IMR-90 (cell line): ENCODE measurements around the gene SF3B3. TPM values are rescaled to one million over a fixed set of nuclear protein-coding genes. Genes with fewer than 3 reads are reported as not detected.
A peak's percentile ranks its signal among the peaks of the same experiment; 100 is the strongest.

Experiments
- ATAC-seq: fragments of 200-7000 bp; cut with Tn5 transposase; 2 replicates; pipeline ENCODE4 v1.9.1; 2020; ENCODE audit warnings: low read depth, mild to moderate bottlenecking, moderate library complexity
- BruUV-seq: library from RNA; stranded (reverse); fragments of 400-500 nt; replicated peaks from 2 replicates; lab custom pipeline; 2021; lab: Mats Ljungman, UMichigan
- CTCF ChIA-PET: fragments of 300-600 bp; formaldehyde crosslinking; extraction: SDS; loops from one replicate; lab custom pipeline; 2021; ENCODE audit warnings: antibody characterized with exemption; lab: Yijun Ruan, JAX
- POLR2A ChIA-PET: fragments of 300-600 bp; sonication (Branson Sonifier 250); formaldehyde crosslinking; loops from one replicate; lab custom pipeline; 2022; ENCODE audit warnings: antibody characterized with exemption; ENCODE audit not compliant: unreplicated experiment; lab: Charles Lee
- DNase-seq: peaks from one replicate; pipeline ENCODE4 v3.0.0; 2013
- H2AFZ ChIP-seq: replicated peaks from 2 replicates; pipeline ENCODE3; 2013; ENCODE audit warnings: low read length, mild to moderate bottlenecking; ENCODE audit not compliant: poor library complexity
- H2AK5ac ChIP-seq: 2 replicates; pipeline ENCODE4 v1.6.1; 2013; ENCODE audit warnings: low read depth, low read length, inconsistent platforms
- H2AK9ac ChIP-seq: replicated peaks from 2 replicates; pipeline ENCODE3; 2013; ENCODE audit warnings: mild to moderate bottlenecking, low read depth, low read length, moderate library complexity; ENCODE audit not compliant: poor library complexity
- H2BK120ac ChIP-seq: 2 replicates; pipeline ENCODE4 v1.6.1; 2013; ENCODE audit warnings: low read depth, low read length, inconsistent platforms
- H2BK15ac ChIP-seq: 3 replicates; pipeline ENCODE4 v1.6.1; 2013; ENCODE audit warnings: low read depth, low read length, inconsistent platforms
- H2BK20ac ChIP-seq: 2 replicates; pipeline ENCODE4 v1.6.1; 2013; ENCODE audit warnings: low read depth, mild to moderate bottlenecking, inconsistent platforms, low read length, moderate library complexity
- H2BK5ac ChIP-seq: 2 replicates; pipeline ENCODE4 v1.6.1; 2013; ENCODE audit warnings: mild to moderate bottlenecking, low read depth, low read length, inconsistent platforms; ENCODE audit not compliant: poor library complexity, severe bottlenecking
- H3K14ac ChIP-seq: replicated peaks from 2 replicates; pipeline ENCODE4 v1.6.1; 2013; ENCODE audit warnings: low read depth, low read length, inconsistent platforms
- H3K18ac ChIP-seq: 2 replicates; pipeline ENCODE4 v1.6.1; 2013; ENCODE audit warnings: low read depth, low read length, control low read depth
- H3K23ac ChIP-seq: 2 replicates; pipeline ENCODE4 v1.6.1; 2013; ENCODE audit warnings: low read depth, low read length, inconsistent platforms
- H3K27ac ChIP-seq: 2 replicates; pipeline ENCODE4 v1.5.1; 2013; ENCODE audit warnings: mild to moderate bottlenecking, control low read depth, low read length; ENCODE audit not compliant: insufficient read depth
- H3K27me3 ChIP-seq: 2 replicates; pipeline ENCODE4 v1.6.1; 2013; ENCODE audit warnings: low read length; ENCODE audit not compliant: control insufficient read depth, insufficient read depth
- H3K36me3 ChIP-seq: 2 replicates; pipeline ENCODE4 v1.6.1; 2013; ENCODE audit warnings: low read length, mixed read lengths; ENCODE audit not compliant: control insufficient read depth, insufficient read depth
- H3K4ac ChIP-seq: 2 replicates; pipeline ENCODE4 v1.6.1; 2013; ENCODE audit warnings: low read depth, low read length, inconsistent platforms
- H3K4me1 ChIP-seq: 2 replicates; pipeline ENCODE4 v1.6.1; 2013; ENCODE audit warnings: low read length, mixed read lengths; ENCODE audit not compliant: control insufficient read depth, insufficient read depth
- H3K4me2 ChIP-seq: 2 replicates; pipeline ENCODE4 v1.6.1; 2013; ENCODE audit warnings: low read depth, mild to moderate bottlenecking, control low read depth, low read length, moderate library complexity
- H3K4me3 ChIP-seq: 2 replicates; pipeline ENCODE4 v1.5.1; 2013; ENCODE audit warnings: low read depth, mild to moderate bottlenecking, control low read depth, low read length, moderate library complexity; ENCODE audit not compliant: insufficient read depth
- H3K56ac ChIP-seq: 2 replicates; pipeline ENCODE4 v1.6.1; 2013; ENCODE audit warnings: low read length, inconsistent platforms; ENCODE audit not compliant: insufficient read depth; ENCODE audit errors: extremely low read depth
- H3K79me1 ChIP-seq, 2 experiments: 2 replicates each; pipeline ENCODE4 v1.6.1; 2013; ENCODE audit warnings: low read length in 2 of 2, inconsistent platforms in 1 of 2, low read depth in 1 of 2
- H3K9ac ChIP-seq: 2 replicates; pipeline ENCODE4 v1.6.1; 2013; ENCODE audit warnings: low read depth, low read length, control low read depth
- H3K9me1 ChIP-seq: 2 replicates; pipeline ENCODE4 v1.6.1; 2013; ENCODE audit warnings: low read length, inconsistent platforms; ENCODE audit not compliant: insufficient read depth
- H3K9me3 ChIP-seq: 2 replicates; pipeline ENCODE4 v1.6.1; 2013; ENCODE audit warnings: low read length; ENCODE audit not compliant: control insufficient read depth, insufficient read depth
- H4K20me1 ChIP-seq: 2 replicates; pipeline ENCODE4 v1.6.1; 2013; ENCODE audit warnings: low read length, inconsistent platforms; ENCODE audit not compliant: insufficient read depth
- H4K5ac ChIP-seq: 2 replicates; pipeline ENCODE4 v1.6.1; 2013; ENCODE audit warnings: mild to moderate bottlenecking, low read depth, low read length, control low read depth
- H4K8ac ChIP-seq, 2 experiments: 2 replicates each; pipeline ENCODE4 v1.6.1; 2013; ENCODE audit warnings: low read depth in 2 of 2, low read length in 2 of 2, control low read depth in 1 of 2, inconsistent platforms in 1 of 2
- H4K91ac ChIP-seq: 2 replicates; pipeline ENCODE4 v1.6.1; 2013; ENCODE audit warnings: low read depth, low read length, inconsistent platforms; ENCODE audit not compliant: insufficient read depth
- BHLHE40 ChIP-seq: fragments of 150-350 bp; IDR thresholded peaks from 2 replicates; pipeline ENCODE4 v1.6.1; 2016; ENCODE audit warnings: mild to moderate bottlenecking, low read depth, low read length
- CHD1 ChIP-seq: IDR thresholded peaks from 2 replicates; pipeline ENCODE4 v1.6.1; 2012; ENCODE audit warnings: low read depth, low read length, improper control_type of control experiment
- CTCF ChIP-seq: conservative IDR thresholded peaks from 2 replicates; pipeline ENCODE4 v1.5.1; 2012; ENCODE audit warnings: mild to moderate bottlenecking, low read depth, low read length, improper control_type of control experiment
- ELK1 ChIP-seq: fragments of 150-350 bp; IDR thresholded peaks from 2 replicates; pipeline ENCODE4 v1.6.1; 2016; ENCODE audit warnings: low read depth, mild to moderate bottlenecking, low read length, moderate library complexity, borderline replicate concordance
- FOS ChIP-seq: fragments of 150-350 bp; IDR thresholded peaks from 2 replicates; pipeline ENCODE4 v1.6.1; 2016; ENCODE audit warnings: low read depth, low read length
- MAZ ChIP-seq: IDR thresholded peaks from 2 replicates; pipeline ENCODE4 v1.6.1; 2012; ENCODE audit warnings: low read depth, mild to moderate bottlenecking, low read length, improper control_type of control experiment, moderate library complexity, borderline replicate concordance
- MXI1 ChIP-seq: IDR thresholded peaks from 2 replicates; pipeline ENCODE4 v1.6.1; 2012; ENCODE audit warnings: low read depth, mild to moderate bottlenecking, low read length, moderate library complexity, borderline replicate concordance
- NFE2L2 ChIP-seq: fragments of 150-350 bp; IDR thresholded peaks from 2 replicates; pipeline ENCODE4 v1.6.1; 2016; ENCODE audit warnings: low read depth, mild to moderate bottlenecking, low read length
- POLR2A ChIP-seq: IDR thresholded peaks from 2 replicates; pipeline ENCODE4 v1.6.1; 2012; ENCODE audit warnings: mild to moderate bottlenecking, low read depth, low read length
- RFX5 ChIP-seq: IDR thresholded peaks from 2 replicates; pipeline ENCODE4 v1.8.0; 2012; ENCODE audit warnings: low read depth, mild to moderate bottlenecking, low read length, moderate library complexity
- SMC3 ChIP-seq: fragments of 150-350 bp; IDR thresholded peaks from 2 replicates; pipeline ENCODE4 v1.6.1; 2016; ENCODE audit warnings: low read depth, mild to moderate bottlenecking, antibody characterized with exemption, low read length, moderate library complexity
- USF2 ChIP-seq: fragments of 150-350 bp; IDR thresholded peaks from 2 replicates; pipeline ENCODE4 v1.6.1; 2017; ENCODE audit warnings: mild to moderate bottlenecking, antibody characterized with exemption, low read length, low read depth
- WGBS, 2 experiments: methylation state at CpG; one replicate each; pipeline versions ENCODE4 v1.1.5 to v1.1.7; 2013; ENCODE audit warnings: missing lambda C conversion rate in 2 of 2; ENCODE audit not compliant: insufficient read length in 1 of 2; ENCODE audit errors: extremely low coverage in 2 of 2; 5-methylcytosine and 5-hydroxymethylcytosine counted together
- dilution Hi-C: fragments of 300-500 bp; cut with HindIII; formaldehyde crosslinking; loops from one replicate; pipeline ENCODE4 v1.14.3; 2018; ENCODE audit warnings: low sequenced_read_pairs; ENCODE audit not compliant: unreplicated experiment
- in situ Hi-C: fragments of 300-500 bp; cut with MboI; formaldehyde crosslinking; loops from 3 replicates; pipeline ENCODE4 v1.14.3; 2019; ENCODE audit warnings: low sequenced_read_pairs, inconsistent platforms, mixed read lengths
- intact Hi-C: fragments of 100-400 bp; cut with micrococcal nuclease; formaldehyde crosslinking; loops from 2 replicates; pipeline ENCODE4 v1.10.0; 2022
- polyA plus RNA-seq, 3 experiments: library from polyadenylated mRNA; depleted of rRNA; stranded (reverse); fragments of >200 nt; gene quantifications; 2 replicates each; pipeline ENCODE4 v1.2.3, GENCODE V29; 2012; ENCODE audit warnings: low replicate concordance in 1 of 3
- total RNA-seq: library from RNA; depleted of rRNA; stranded (reverse); fragments of >200 nt; gene quantifications from 2 replicates; pipeline ENCODE4 v1.2.3, GENCODE V29; 2012

The SF3B3 gene
- total and polyA plus RNA-seq, 2 of the 4 experiments (the other 2 are of a cell fraction) = 97.9 to 134 TPM

- Histone ChIP-seq H4K5ac (no peak overlapping the region), H3K27me3 (no peaks in the 10 kb centered on the region), H3K14ac (no peak overlapping the region), H3K4me1 (peaks cover 6% of the 10 kb centered on the region), H3K56ac (no peak overlapping the region), H3K18ac (no peak overlapping the region), H3K23ac (no peak overlapping the region), H3K9ac (no peak overlapping the region), H2BK20ac (no peak overlapping the region), H3K4me3 (no peak overlapping the region), H3K4me2 (0 out of 2 replicates have a peak overlapping the region, but pooled peaks have one; percentile 17), H4K8ac (no peak overlapping the region), H2AK9ac (no peak overlapping the region), H4K91ac (no peak overlapping the region), H3K4ac (no peak overlapping the region), H2AFZ (no peak overlapping the region), H2BK5ac (no peak overlapping the region), H3K9me3 (no peaks in the 10 kb centered on the region), H3K79me1 (peaks cover 10 to 49% of the 10 kb centered on the region in 2 experiments), H4K20me1 (peaks cover 59% of the 10 kb centered on the region), H2BK15ac (no peak overlapping the region), H3K36me3 (peaks cover 31% of the 10 kb centered on the region), H3K9me1 (no peaks in the 10 kb centered on the region; the same call in 1 of the 2 replicates), H3K27ac (no peak overlapping the region), H2AK5ac (no peak overlapping the region), H2BK120ac (no peak overlapping the region)
- WGBS, 2 experiments = 100% methylated on average over 1 of the region's 8 CpGs; no CpG with 5 or more reads in 1 of the 2 experiments
- ChIA-PET CTCF (no interaction called here), POLR2A (interaction anchor here (0.6 kb wide), 1 partner anchor 99 kb away, joined by 3 read pairs; no protein-coding TSS in a partner anchor)
- DNase-seq = no peak
- intact Hi-C loops (no loop called here), in situ Hi-C loops (no loop called here), dilution Hi-C loops (no loop called here)
- ATAC-seq = no peak
- TF ChIP-seq BHLHE40 (no peak), FOS (no peak), USF2 (no peak), RFX5 (no peak), SMC3 (no peak), CHD1 (no peak), ELK1 (no peak), MXI1 (no peak), CTCF (no peak), MAZ (no peak), POLR2A (no peak), NFE2L2 (no peak)
- BruUV-seq = no TSS peak
Observed at GRCh38 chr16:70527315-70527996, 3.8 kb downstream of the SF3B3 start.
